ENCODE results near the gene CADM1.
A peak's percentile ranks its signal among the peaks of the same experiment; 100 is the strongest.

CADM1 gene

DNA sequence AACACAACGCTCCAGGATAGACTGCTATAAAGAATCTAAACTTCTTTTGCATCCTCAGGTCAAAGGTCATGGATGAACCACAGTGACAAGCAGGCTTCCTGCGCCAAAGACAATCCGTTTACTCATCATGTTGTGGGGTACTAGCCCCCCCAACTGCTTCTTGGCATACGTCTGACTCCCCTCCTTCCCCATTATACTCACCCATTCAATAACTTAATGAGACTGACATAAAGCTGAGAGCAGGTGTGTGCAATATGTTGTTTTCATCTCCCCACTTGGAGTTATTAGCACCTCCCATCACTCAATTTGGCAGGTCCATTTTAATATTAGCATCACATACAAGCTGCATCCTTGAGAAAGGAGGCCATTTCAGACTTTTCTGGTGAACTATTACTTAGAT lies 157.1 kb downstream of the CADM1 start:
- FAIRE-seq = no peak

GRCh38 chr11:115345840-115346239 lies 158.4 kb downstream of the CADM1 start:
- FAIRE-seq = no peak

DNA sequence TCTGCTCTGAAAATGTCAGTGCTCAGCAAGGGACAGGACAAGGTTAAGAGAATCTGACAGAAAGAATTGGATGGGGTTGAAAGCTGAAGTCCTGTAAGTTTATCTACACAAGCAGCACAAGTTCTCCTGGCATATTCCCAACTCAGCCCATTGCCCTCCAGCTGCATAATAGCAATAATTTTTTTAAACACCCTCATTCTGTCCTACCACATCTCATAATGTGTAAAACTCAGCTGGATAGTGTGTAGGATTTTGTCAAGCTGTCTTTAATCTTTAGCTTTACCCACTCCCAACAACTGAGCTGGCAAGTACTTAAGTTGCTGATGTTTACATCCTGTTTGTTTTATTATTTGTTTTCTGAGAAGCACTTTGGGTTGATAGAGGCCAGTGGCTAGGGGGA lies 158.9 kb downstream of the CADM1 start:
- no peak for FAIRE-seq

DNA sequence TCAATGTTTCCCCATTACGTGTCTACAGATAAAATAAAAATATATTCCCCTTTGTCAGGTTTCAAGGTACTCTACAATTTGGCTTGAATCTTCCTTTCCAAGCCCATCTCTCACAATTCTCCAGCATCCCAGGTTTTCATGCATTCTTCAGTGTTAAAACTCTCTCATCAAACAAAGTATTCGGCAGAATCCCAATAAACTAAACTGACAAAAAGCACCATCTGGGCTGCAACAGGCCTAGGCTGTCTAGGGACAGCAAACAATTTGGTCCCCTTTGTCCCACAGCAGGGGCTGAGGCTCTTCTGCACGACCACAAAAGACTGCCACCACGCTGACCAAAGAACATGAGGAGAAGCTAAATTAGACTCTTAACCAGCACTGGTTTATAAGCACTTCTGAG lies 159.4 kb downstream of the CADM1 start:
- FAIRE-seq = no peak

GRCh38 chr11:115342142-115342541 lies 162.1 kb downstream of the CADM1 start:
- FAIRE-seq = no peak

DNA sequence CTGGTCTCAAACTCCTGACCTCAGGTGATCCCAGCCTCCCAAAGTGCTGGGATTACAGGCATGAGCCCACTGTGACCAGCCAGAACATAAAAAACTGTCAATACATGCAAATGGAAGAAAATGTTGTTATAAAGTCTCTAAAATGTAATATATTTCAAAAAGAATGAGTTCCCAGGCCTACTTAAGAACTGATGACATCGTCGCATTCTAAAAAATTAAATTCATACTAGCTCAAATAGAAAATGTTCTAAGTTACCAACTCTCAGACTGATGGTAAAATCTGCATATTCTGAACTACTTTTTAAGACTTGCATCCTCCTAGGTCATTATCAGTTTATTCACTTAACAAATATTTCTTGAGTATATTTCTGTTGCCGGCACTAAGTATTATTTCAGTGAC lies 163.3 kb downstream of the CADM1 start:
- no peak for FAIRE-seq

DNA sequence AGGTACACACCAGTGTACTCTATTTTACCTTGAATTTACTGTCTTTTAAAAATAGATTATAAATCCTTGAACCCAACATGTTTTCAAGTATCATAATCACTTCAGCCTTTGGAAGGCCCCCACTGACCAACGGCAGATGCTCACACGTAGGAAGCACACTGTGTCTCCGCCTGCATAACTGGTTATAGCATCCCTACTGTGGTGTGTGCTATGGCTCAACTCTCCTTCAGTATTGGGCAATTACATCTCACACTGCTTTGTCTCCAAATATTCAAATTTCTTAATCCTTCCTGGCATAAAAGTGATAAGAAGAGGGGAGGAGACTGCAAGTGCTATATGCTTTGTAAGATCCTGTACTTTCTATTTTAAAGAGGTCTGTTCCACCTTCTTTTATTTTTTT lies 165.7 kb downstream of the CADM1 start:
- FAIRE-seq = no peak

DNA sequence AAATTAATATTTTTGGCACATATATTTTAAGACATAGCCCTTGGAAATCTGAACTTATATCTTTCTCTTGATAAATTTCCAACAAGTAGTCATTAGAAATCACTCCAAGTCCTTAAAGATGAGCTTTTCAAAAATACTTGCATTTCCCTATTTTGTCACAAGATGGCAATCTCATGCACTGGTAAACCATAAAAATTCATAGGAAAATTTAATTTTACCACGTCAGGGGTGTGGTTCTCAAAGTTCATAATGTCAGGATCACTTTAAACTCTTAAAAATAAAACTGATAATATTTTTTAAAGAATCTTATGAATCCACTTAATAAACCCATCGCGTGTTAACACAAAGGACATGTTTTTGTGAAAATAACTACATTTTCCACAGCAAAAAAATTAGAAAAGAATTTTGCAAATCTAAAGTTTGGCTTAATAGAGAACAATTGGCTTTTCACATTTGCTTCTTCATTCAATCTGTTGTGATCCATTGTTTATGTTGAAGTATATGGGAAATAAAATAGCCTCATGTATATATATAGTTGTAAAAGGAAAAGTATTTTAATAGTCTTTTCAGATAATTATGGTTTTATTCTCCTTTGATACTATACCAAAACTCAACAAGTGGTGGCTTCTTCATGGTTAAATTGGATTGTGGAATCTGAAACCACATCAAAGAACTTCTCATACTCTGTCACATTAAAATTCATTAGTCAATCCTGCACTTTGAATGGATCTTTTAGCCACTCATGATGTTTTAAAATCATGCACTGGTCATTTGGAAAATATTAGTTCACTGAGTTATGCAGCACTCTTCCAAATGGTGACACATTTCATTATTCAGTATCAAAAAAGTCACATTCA lies 169.1 kb downstream of the CADM1 start:
- FAIRE-seq = peak; percentile 92

DNA sequence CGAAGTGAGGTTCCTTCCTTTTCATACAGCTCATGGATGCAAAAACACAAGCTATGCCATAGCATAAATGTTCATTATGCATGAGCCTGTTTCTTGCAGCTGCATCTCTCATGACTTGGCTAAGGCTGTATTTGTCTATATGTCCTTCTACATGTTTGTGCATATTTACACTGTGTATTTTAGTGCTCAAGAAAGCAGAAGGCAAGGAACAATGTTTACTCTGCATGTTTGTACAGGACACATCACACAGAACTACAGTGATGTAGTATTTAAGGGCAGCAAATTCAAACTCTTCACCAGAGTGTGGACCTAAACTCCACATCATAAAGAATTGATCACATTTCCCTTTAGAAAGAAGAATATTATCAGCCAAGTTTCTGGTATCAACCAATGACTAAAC lies 170.3 kb downstream of the CADM1 start:
- FAIRE-seq = no peak

DNA sequence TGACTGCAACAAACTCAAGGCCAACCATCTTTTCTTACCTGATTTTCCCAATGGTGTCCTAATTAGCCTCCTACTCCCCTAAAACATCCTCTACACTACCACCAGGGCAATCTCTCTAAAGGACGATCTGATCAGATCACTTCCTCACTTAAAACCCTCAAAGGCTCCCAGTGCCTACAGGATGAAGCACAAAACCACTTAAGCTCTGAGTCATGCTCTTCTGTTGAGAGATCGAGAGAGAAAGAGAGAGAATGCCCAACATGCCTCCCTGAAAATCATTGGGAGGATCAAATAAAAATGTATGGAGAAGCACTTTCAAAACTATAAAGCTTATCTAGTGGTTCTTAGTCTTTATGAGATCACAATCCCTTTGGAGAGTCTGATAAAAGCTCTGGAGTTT lies 171.1 kb downstream of the CADM1 start:
- no peak for FAIRE-seq

DNA sequence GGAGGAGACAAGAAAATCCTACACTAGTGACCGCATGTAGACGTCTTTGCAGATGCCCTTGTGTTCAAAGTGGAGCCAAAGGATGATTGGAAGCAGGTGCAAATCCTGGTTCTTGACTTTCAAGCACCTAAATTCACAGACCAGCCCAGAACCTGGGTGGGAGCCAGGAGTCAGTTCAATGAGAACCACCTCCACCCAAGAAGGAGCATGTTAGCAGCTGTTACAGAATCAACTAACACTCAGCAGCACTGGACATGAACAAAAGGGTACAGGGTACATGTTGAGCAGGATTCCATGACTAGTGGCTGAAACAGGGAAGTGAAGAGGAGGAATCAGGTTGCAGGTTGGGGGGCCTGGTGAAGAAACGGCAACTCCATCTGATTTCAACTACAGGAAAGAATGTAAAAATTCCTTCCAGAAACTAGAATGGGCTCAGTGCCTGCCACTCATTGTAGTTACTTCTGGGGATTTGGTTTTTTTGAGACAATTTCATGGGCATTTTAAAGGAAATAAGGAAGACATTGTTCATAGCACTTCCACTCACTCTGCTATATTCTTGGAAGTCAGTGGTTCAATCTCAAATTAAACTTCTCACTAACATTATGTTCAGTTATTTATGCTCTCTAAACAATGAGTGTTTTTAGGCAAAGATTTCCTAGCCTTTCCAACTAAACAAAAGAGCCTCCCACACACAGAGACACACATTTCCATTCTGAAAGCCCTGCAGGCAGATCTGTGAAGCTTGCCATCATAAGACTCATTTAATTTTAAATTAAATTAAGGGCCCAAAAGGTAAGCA lies 173.3 kb downstream of the CADM1 start:
- no peak for FAIRE-seq

GRCh38 chr11:115326526-115326925 lies 177.7 kb downstream of the CADM1 start:
- FAIRE-seq = no peak

- FAIRE-seq = no peak
Observed at GRCh38 chr11:115325523-115325922, 178.7 kb downstream of the CADM1 start.

DNA sequence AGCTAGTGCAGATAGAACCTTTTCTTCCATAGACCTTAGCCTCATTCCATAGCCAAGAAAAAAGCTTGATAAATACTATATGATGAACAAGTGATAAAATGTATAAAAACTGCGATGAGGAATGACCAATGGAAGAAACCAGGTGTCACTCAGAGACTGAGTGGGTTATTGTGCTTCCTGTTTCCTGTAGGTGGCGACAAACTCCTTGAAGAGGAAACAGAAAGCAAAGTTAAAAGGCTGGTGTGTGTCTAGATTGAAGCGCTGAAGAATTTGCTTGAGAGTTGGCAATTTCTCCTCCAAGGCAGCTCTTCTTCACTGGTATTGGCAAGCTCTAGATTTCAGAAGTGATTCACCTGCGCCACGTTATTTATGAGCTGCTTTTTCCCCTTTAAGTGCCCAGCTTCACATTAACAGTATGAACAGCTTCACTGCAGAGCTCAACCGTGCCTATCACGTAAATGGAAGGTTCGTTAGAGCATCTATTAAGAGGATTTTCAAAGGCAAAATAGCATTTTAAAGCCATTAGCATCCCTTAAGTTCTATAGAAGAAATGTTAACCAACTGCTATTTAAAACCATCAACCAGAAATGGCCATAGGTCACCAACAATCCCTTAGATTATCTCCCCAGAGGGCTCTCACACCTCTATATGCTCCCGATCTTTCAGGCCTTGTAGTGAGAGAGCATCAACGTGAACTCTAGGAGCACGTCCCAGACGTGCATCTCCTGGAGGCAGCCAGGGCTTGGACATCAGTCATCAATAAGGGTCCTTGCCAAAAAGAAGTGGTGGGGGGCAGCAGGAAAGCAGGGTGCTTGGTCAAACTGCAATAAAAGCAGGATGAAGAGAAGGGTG lies 179.4 kb downstream of the CADM1 start:
- FAIRE-seq = peak; percentile 30

DNA sequence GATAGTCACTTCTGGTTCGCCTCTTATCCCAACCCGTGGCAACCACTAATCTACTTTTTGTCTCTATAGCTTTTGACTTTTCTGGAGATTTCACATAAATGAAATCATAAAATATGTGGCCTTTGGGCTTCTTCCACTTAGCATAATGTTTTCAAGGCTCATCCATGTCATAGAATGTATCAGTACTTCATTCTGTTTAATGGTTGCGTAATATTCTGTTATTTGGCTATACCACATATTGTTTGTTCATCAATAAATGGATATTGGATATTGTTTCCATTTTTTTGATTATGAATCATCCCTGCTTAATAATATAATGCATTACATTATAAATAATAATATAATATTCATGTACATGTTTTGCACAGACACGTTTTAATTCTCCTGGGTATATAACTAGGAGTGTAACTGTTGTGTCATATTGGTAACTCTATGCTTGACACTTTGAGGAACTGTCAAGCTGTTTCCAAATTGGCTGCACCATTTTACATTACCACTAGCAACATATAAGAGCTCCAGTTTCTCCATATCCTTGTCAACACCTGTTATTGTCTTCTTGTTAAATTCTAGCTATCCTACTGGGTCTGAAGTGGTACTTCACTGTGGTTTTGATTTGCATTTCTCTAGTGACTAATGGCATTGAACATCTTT lies 181.5 kb downstream of the CADM1 start:
- FAIRE-seq = no peak

DNA sequence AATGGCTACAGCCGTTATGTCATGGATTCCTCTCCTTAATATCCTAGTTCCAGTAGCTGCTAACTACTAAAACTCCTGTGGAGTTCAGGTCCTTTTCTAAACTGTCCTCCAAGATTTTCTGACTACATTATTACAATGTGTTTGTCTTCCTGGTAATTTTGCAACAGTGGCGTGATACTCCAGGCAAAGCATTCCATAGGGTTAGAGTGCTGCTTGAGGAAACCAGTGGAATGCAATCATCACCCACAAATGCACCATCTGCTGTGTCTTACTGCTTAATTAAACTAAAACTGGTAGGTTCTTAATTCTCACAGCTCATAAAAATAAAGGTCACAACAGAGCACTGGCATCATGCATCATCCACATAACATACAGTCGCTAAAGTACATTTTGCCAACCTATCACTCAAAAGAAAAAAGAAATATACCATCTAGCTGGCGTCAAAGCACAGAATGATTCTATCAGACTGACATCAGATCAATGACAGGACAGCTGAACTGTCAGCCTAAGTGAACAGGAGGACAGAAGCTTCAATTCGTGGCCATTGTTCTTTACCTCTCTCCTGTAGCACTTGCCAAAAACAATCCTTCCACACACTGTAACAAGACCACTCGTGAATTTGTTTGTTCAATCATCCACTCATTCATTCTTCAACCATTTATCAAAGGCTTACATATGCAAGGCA lies 182.5 kb downstream of the CADM1 start:
- FAIRE-seq = no peak

- FAIRE-seq = no peak
Observed at GRCh38 chr11:115317277-115318185, 186.7 kb downstream of the CADM1 start.

GRCh38 chr11:115316696-115317095 lies 187.5 kb downstream of the CADM1 start:
- no peak for FAIRE-seq

GRCh38 chr11:115314330-115314920 lies 189.8 kb downstream of the CADM1 start:
- no peak for FAIRE-seq

GRCh38 chr11:115313224-115313838 lies 190.9 kb downstream of the CADM1 start:
- no peak for FAIRE-seq

Data from A204.1 (cell line).